ENCODE data around the gene CHD2.

CHD2 gene

GRCh38 chr15:92974183-92974915 is 74.2 kb downstream of the CHD2 start:
- H3K27ac ChIP-seq, result no peak overlapping the region
- no peaks in the 10 kb centered on the region for H3K27me3 ChIP-seq (ENCODE audit: insufficient read depth, low read depth, severe bottlenecking)
- TF ChIP-seq CTCF (IDR thresholded peaks at IDR 0.05; ENCODE audit: low read depth, low read length), result no peak
- no peak overlapping the region for H3K4me3 ChIP-seq (ENCODE audit: low read depth, low read length)
- peaks cover 91% of the 10 kb centered on the region for H3K36me3 ChIP-seq
- no peaks in the 10 kb centered on the region for H3K9me3 ChIP-seq (ENCODE audit: severe bottlenecking)
- no peak for DNase-seq

GRCh38 chr15:92979011-92979701 is 79.0 kb downstream of the CHD2 start:
- TF ChIP-seq CTCF (IDR thresholded peaks at IDR 0.05; ENCODE audit: low read depth, low read length), result no peak
- Histone ChIP-seq H3K27me3 (ENCODE audit: insufficient read depth, low read depth, severe bottlenecking) (no peaks in the 10 kb centered on the region), H3K27ac (no peak overlapping the region), H3K36me3 (peaks cover 97% of the 10 kb centered on the region), H3K4me3 (ENCODE audit: low read depth, low read length) (no peak overlapping the region), H3K9me3 (ENCODE audit: severe bottlenecking) (no peaks in the 10 kb centered on the region)
- no peak for DNase-seq

GRCh38 chr15:92981333-92981732 is 81.2 kb downstream of the CHD2 start:
- no peak overlapping the region for H3K27ac ChIP-seq
- no peaks in the 10 kb centered on the region for H3K27me3 ChIP-seq (ENCODE audit: insufficient read depth, low read depth, severe bottlenecking)
- H3K9me3 ChIP-seq (ENCODE audit: severe bottlenecking), result no peaks in the 10 kb centered on the region
- TF ChIP-seq CTCF (IDR thresholded peaks at IDR 0.05; ENCODE audit: low read depth, low read length), result no peak
- H3K4me3 ChIP-seq (ENCODE audit: low read depth, low read length), result no peak overlapping the region
- peaks cover 95% of the 10 kb centered on the region for H3K36me3 ChIP-seq
- no peak for DNase-seq

DNA sequence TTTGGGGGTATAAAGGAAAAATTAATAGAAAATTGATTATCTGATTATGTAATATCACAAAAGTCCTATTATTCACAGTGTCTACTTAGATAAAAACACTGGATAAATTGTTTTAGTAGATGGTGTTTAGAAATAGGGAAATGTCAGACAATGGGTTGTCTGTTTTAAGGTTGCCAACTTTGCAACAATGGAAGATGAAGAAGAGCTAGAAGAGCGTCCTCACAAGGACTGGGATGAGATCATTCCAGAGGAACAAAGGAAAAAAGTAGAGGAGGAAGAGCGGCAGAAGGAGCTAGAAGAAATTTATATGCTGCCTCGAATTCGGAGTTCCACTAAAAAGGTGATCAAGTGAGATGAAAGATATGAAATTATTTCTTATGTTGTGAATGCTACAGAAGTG is 84.0 kb downstream of the CHD2 start:
- Histone ChIP-seq H3K9me3 (ENCODE audit: severe bottlenecking) (no peaks in the 10 kb centered on the region), H3K27ac (no peak overlapping the region), H3K36me3 (peaks cover 84% of the 10 kb centered on the region), H3K27me3 (ENCODE audit: insufficient read depth, low read depth, severe bottlenecking) (no peaks in the 10 kb centered on the region), H3K4me3 (ENCODE audit: low read depth, low read length) (no peak overlapping the region)
- no peak for DNase-seq
- TF ChIP-seq CTCF (IDR thresholded peaks at IDR 0.05; ENCODE audit: low read depth, low read length), result no peak

GRCh38 chr15:92989470-92989869 is 89.3 kb downstream of the CHD2 start:
- peaks cover 79% of the 10 kb centered on the region for H3K36me3 ChIP-seq
- no peak overlapping the region for H3K4me3 ChIP-seq (ENCODE audit: low read depth, low read length)
- no peaks in the 10 kb centered on the region for H3K27me3 ChIP-seq (ENCODE audit: insufficient read depth, low read depth, severe bottlenecking)
- TF ChIP-seq CTCF (IDR thresholded peaks at IDR 0.05; ENCODE audit: low read depth, low read length), result no peak
- DNase-seq, result no peak
- H3K9me3 ChIP-seq (ENCODE audit: severe bottlenecking), result no peaks in the 10 kb centered on the region
- H3K27ac ChIP-seq, result no peak overlapping the region

All from WERI-Rb-1 (cell line).